WERI-Rb-1 (cell line): ENCODE data around the gene ARRDC4.

Experiments
- DNase-seq: peaks from one replicate; pipeline ENCODE4 v3.0.0-alpha.2; 2020
- H3K27ac ChIP-seq: fragments of 250-450 bp; sonication (Bioruptor Pico); 2 replicates; pipeline ENCODE4 v1.5.1; 2020; ENCODE audit warnings: mild to moderate bottlenecking, moderate library complexity
- H3K27me3 ChIP-seq: fragments of 250-450 bp; sonication (Bioruptor Pico); 2 replicates; pipeline ENCODE4 v1.5.1; 2021; ENCODE audit warnings: mild to moderate bottlenecking, low read depth, moderate library complexity; ENCODE audit not compliant: insufficient read depth, severe bottlenecking
- H3K36me3 ChIP-seq: fragments of 250-450 bp; sonication (Bioruptor Pico); 2 replicates; pipeline ENCODE4 v1.5.1; 2020; ENCODE audit warnings: mild to moderate bottlenecking, moderate library complexity
- H3K4me3 ChIP-seq: 2 replicates; pipeline ENCODE4 v1.5.1; 2011; ENCODE audit warnings: low read depth, mild to moderate bottlenecking, control low read depth, low read length
- H3K9me3 ChIP-seq: fragments of 250-450 bp; sonication (Bioruptor Pico); 2 replicates; pipeline ENCODE4 v1.5.1; 2021; ENCODE audit warnings: mild to moderate bottlenecking, moderate library complexity; ENCODE audit not compliant: severe bottlenecking
- CTCF ChIP-seq: IDR thresholded peaks from 2 replicates; pipeline ENCODE4 v1.5.1; 2011; ENCODE audit warnings: low read depth, mild to moderate bottlenecking, control low read depth, inconsistent platforms, low read length

The ARRDC4 gene

DNA sequence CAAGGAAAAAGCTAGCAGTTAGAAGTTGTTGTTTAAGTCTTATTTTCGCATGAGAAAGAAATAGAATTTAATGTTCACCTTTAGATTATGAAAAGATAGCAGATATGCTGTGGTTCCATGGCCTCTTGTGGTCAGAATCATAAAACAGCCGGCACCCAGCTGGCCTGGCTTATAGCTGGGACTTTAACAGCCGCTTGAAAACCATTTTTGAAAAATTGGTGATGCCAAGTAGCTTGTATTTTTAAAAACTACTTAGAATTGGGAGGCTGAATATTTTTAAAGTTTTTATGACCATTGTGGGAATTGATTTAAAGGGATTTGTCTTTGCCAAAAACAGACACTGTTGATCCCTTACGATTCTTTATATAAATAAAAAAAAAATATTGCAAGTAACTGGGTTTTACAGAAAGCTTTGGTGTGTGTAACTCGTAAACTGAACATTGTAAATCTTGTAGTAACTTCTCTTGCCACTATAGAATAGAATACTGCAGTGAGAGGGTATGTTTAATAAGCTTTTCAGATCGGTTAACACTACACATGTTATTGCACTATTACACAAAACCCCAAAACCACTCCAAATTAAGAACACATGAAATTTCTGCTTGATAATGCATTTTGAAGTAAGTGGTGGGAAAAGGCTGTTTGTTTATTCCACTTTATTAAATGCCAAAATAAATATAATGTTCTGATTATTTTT, 6.6 kb downstream of the ARRDC4 start:
- Histone ChIP-seq H3K27me3 (peaks cover 72% of the 10 kb centered on the region), H3K27ac (no peak overlapping the region), H3K4me3 (no peak overlapping the region), H3K9me3 (no peaks in the 10 kb centered on the region), H3K36me3 (no peaks in the 10 kb centered on the region)
- DNase-seq = no peak
- TF ChIP-seq CTCF = no peak

DNA sequence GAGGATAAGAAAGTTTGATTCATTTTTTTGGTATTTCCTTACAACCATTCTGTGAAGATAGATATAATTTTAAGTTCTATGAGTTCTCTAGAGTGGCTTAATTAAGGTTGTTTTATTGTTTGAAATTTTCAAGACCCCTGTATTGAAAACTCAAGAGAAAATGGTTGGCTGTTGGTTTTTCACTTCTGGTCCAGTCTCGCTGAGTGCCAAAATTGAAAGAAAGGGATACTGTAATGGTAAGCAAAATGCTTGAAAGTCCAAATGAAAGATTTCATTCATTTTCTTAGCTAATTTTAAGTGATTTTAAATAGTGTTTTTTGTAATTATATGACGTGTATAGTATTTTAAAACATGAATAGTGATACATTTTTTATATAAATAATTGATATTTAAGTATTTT, 7.4 kb downstream of the ARRDC4 start:
- no peak for DNase-seq
- no peaks in the 10 kb centered on the region for H3K9me3 ChIP-seq

DNA sequence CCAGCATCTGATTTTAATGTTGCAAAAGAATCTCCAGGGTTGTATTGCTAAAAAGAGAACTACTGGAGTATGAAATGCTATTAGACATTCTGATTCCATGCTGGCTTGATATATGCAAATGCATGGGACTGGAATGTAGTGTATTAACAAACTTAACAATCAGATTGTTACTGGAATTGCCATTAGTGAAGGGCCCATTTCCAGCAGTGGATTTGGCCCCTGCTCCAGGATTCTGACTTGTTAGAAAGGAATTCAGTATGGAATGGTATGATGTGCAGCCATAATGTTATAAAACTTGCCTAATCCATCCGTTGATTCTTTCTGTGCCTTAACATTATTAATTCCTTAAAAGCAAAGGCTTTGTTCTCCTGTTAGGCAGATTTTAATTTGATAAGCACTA, 7.9 kb downstream of the ARRDC4 start:
- Histone ChIP-seq H3K36me3 (no peaks in the 10 kb centered on the region), H3K27ac (no peak overlapping the region)

More for the DNA sequence above, 7.4 kb downstream of the ARRDC4 start:
- TF ChIP-seq CTCF = no peak
- Histone ChIP-seq H3K36me3 (no peaks in the 10 kb centered on the region), H3K4me3 (no peak overlapping the region), H3K27ac (no peak overlapping the region), H3K27me3 (peaks cover 70% of the 10 kb centered on the region)

DNA sequence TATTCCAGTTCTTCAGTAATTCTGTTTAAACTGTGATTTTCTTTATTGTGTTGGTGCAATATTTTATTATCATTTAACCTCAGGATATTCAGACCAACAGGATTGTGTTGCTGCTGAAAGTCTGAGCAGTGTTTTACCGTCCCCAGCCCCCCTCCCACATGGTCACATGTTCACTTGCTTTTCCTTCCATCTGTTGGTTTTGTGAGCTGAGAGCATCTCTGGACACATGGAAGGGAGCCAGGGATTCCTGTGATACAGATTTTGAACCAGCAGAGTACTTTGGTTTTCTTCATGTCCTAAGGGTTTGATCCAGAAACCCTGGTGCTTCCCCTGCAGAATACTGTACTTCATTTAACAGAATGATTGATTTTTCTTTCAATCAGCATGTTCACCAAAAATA, 11.9 kb downstream of the ARRDC4 start:
- Histone ChIP-seq H3K9me3 (no peaks in the 10 kb centered on the region), H3K36me3 (no peaks in the 10 kb centered on the region), H3K4me3 (no peak overlapping the region), H3K27me3 (peaks cover 67% of the 10 kb centered on the region), H3K27ac (no peak overlapping the region)
- DNase-seq = no peak
- TF ChIP-seq CTCF = no peak

More for the DNA sequence above, 7.9 kb downstream of the ARRDC4 start:
- DNase-seq = no peak
- no peak for TF ChIP-seq CTCF
- H3K9me3 ChIP-seq = no peaks in the 10 kb centered on the region
- peaks cover 68% of the 10 kb centered on the region for H3K27me3 ChIP-seq
- no peak overlapping the region for H3K4me3 ChIP-seq

GRCh38 chr15:97976129-97976528, 15.6 kb downstream of the ARRDC4 start:
- H3K36me3 ChIP-seq = no peaks in the 10 kb centered on the region
- H3K4me3 ChIP-seq = no peak overlapping the region
- peaks cover 77% of the 10 kb centered on the region for H3K27me3 ChIP-seq
- TF ChIP-seq CTCF = no peak
- DNase-seq = no peak
- no peaks in the 10 kb centered on the region for H3K9me3 ChIP-seq
- no peak overlapping the region for H3K27ac ChIP-seq
